HCT116 (cell line): ENCODE results near the gene SLC24A3. TPM values are rescaled to one million over a fixed set of nuclear protein-coding genes. Genes with fewer than 3 reads are reported as not detected.

Source experiments
- ATAC-seq: fragments of 200-7000 bp; cut with Tn5 transposase; 2 replicates; pipeline ENCODE4 v1.9.1; 2020; ENCODE audit warnings: mild to moderate bottlenecking, moderate library complexity
- BruUV-seq: library from RNA; stranded (reverse); fragments of 400-500 nt; replicated peaks from 2 replicates; lab custom pipeline; 2021; lab: Mats Ljungman, UMichigan
- CTCF ChIA-PET: fragments of 300-600 bp; sonication (Branson Sonifier 250); formaldehyde crosslinking; loops from one replicate; lab custom pipeline; 2021; ENCODE audit warnings: antibody characterized with exemption; lab: Charles Lee
- POLR2A ChIA-PET: fragments of 300-600, 350-600 bp; sonication (Branson Sonifier 250); formaldehyde crosslinking; loops from one replicate; lab custom pipeline; 2021; ENCODE audit warnings: antibody characterized with exemption; lab: Charles Lee
- RAD21 ChIA-PET, 2 experiments: fragments of 300-600 bp; sonication (Branson Sonifier 250); formaldehyde crosslinking; loops; one replicate each; lab custom pipeline; 2023; ENCODE audit warnings: low total read pairs in 2 of 2; ENCODE audit not compliant: uncharacterized antibody in 2 of 2, unreplicated experiment in 2 of 2, low non-redundant PET in 1 of 2; lab: Charles Lee
- DNase-seq: peaks from one replicate; pipeline ENCODE4 v3.0.0-alpha.2; 2010; ENCODE audit warnings: low read depth, low spot score
- H2AFZ ChIP-seq: fragments of 200-600 bp; shearing (Covaris generic), sonication (generic); 2 replicates; pipeline ENCODE4 v1.6.1; 2017; ENCODE audit warnings: low read depth, mixed run types, mixed read lengths, antibody characterized with exemption, low read length; ENCODE audit not compliant: poor library complexity, severe bottlenecking
- H3K27ac ChIP-seq: 2 replicates; pipeline ENCODE4 v1.5.1; 2012; ENCODE audit warnings: low read depth, low read length
- H3K27me3 ChIP-seq: fragments of 200-600 bp; sonication (generic); 2 replicates; pipeline ENCODE4 v1.6.1; 2016; ENCODE audit warnings: mixed run types, low read length, mixed read lengths; ENCODE audit not compliant: insufficient read depth
- H3K36me3 ChIP-seq, 2 experiments: fragments of 200-500 bp in 1 of 2; fragments of 200-600 bp in 1 of 2; sonication (Bioruptor generic) in 1 of 2; sonication (generic) in 1 of 2; 2 replicates each; pipeline versions ENCODE4 v1.5.1 to v1.6.1; 2014 to 2016; ENCODE audit warnings: low read length in 2 of 2, inconsistent platforms in 1 of 2, mixed read lengths in 1 of 2, mixed run types in 1 of 2; ENCODE audit not compliant: insufficient read depth in 2 of 2, control insufficient read depth in 1 of 2
- H3K4me1 ChIP-seq, 2 experiments: fragments of 200-600 bp in 1 of 2; sonication (generic) in 1 of 2; 2 replicates each; pipeline versions ENCODE4 v1.5.1 to v1.6.1; 2012 to 2017; ENCODE audit warnings: low read length in 2 of 2, inconsistent platforms in 1 of 2, mild to moderate bottlenecking in 1 of 2, mixed read lengths in 1 of 2, mixed run types in 1 of 2, moderate library complexity in 1 of 2; ENCODE audit not compliant: insufficient read depth in 2 of 2, control insufficient read depth in 1 of 2
- H3K4me2 ChIP-seq: fragments of 200-600 bp; sonication (generic); 2 replicates; pipeline ENCODE4 v1.6.1; 2017; ENCODE audit warnings: mixed run types, low read length, mixed read lengths
- H3K4me3 ChIP-seq, 2 experiments: fragments of 200-600 bp in 1 of 2; sonication (generic) in 1 of 2; replicated peaks in 1 of 2; 2 replicates each; pipeline ENCODE4 v1.5.1; 2011 to 2016; ENCODE audit warnings: low read length in 2 of 2, control low read depth in 1 of 2, low read depth in 1 of 2, mild to moderate bottlenecking in 1 of 2, mixed read lengths in 1 of 2, mixed run types in 1 of 2
- H3K79me2 ChIP-seq: fragments of 200-600 bp; sonication (generic); 2 replicates; pipeline ENCODE4 v1.6.1; 2017; ENCODE audit warnings: mild to moderate bottlenecking, mixed run types, low read length, moderate library complexity, mixed read lengths; ENCODE audit not compliant: insufficient read depth
- H3K9ac ChIP-seq: fragments of 200-600 bp; sonication (generic); 2 replicates; pipeline ENCODE4 v1.6.1; 2016; ENCODE audit warnings: low read length, mixed read lengths
- H3K9me2 ChIP-seq: fragments of 200-600 bp; sonication (generic), shearing (Covaris generic); 2 replicates; pipeline ENCODE4 v1.6.1; 2017; ENCODE audit warnings: mixed run types, mild to moderate bottlenecking, moderate library complexity; ENCODE audit not compliant: insufficient read depth
- H3K9me3 ChIP-seq, 2 experiments: fragments of 200-500 bp in 1 of 2; fragments of 200-600 bp in 1 of 2; sonication (Bioruptor generic) in 1 of 2; sonication (generic) in 1 of 2; 2 replicates each; pipeline ENCODE4 v1.6.1; 2014 to 2017; ENCODE audit warnings: low read length in 2 of 2, mixed read lengths in 2 of 2, inconsistent platforms in 1 of 2, low read depth in 1 of 2, mild to moderate bottlenecking in 1 of 2, mixed run types in 1 of 2, moderate library complexity in 1 of 2; ENCODE audit not compliant: control insufficient read depth in 1 of 2, insufficient read depth in 1 of 2
- H4K20me1 ChIP-seq: fragments of 200-600 bp; sonication (generic), shearing (Covaris generic); 2 replicates; pipeline ENCODE4 v1.6.1; 2017; ENCODE audit warnings: mixed run types, mild to moderate bottlenecking, moderate library complexity; ENCODE audit not compliant: insufficient read depth
- CEBPB ChIP-seq: IDR thresholded peaks from 2 replicates; pipeline ENCODE4 v1.6.1; 2012; ENCODE audit warnings: low read depth
- EGR1 ChIP-seq: IDR thresholded peaks from 2 replicates; pipeline ENCODE4 v1.6.1; 2012; ENCODE audit warnings: low read depth
- ELF1 ChIP-seq: IDR thresholded peaks from 2 replicates; pipeline ENCODE4 v1.6.1; 2012; ENCODE audit warnings: low read depth, borderline replicate concordance
- EZH2 ChIP-seq: fragments of 200-600 bp; sonication (generic); IDR thresholded peaks from 2 replicates; pipeline ENCODE4 v1.6.1; 2017; ENCODE audit warnings: antibody characterized with exemption, mixed run types
- EZH2phosphoT487 ChIP-seq: fragments of 200-600 bp; IDR thresholded peaks from 2 replicates; pipeline ENCODE4 v1.6.1; 2018; ENCODE audit warnings: antibody characterized with exemption, borderline replicate concordance
- POLR2AphosphoS5 ChIP-seq: IDR thresholded peaks from 2 replicates; pipeline ENCODE4 v1.6.1; 2011; ENCODE audit warnings: mild to moderate bottlenecking, low read depth, low read length, moderate library complexity
- SP1 ChIP-seq: IDR thresholded peaks from 2 replicates; pipeline ENCODE4 v1.6.1; 2012; ENCODE audit warnings: low read depth
- TCF7L2 ChIP-seq: IDR thresholded peaks from 2 replicates; pipeline ENCODE4 v1.7.0; 2011; ENCODE audit warnings: borderline replicate concordance, inconsistent platforms; ENCODE audit not compliant: insufficient read depth, insufficient read length; ENCODE audit errors: extremely low read depth
- intact Hi-C: fragments of 100-400 bp; cut with micrococcal nuclease; formaldehyde crosslinking; loops from 2 replicates; pipeline ENCODE4 v1.10.0; 2022
- total RNA-seq: library from RNA; stranded (reverse); gene quantifications from one replicate; pipeline ENCODE4 v1.2.1, GENCODE V29; 2021; ENCODE audit not compliant: unreplicated experiment
- TF ChIP-seq, protein P1 (sequence below), 3 experiments: fragments of 200-600 bp in 1 of 3; sonication (generic) in 1 of 3; IDR thresholded peaks in 2 of 3; conservative IDR thresholded peaks in 1 of 3; 2 replicates each; pipeline ENCODE4 v1.5.1; 2012 to 2017; ENCODE audit warnings: low read depth in 2 of 3, low read length in 2 of 3, antibody characterized with exemption in 1 of 3, borderline replicate concordance in 1 of 3, control low read depth in 1 of 3, mild to moderate bottlenecking in 1 of 3, mixed read lengths in 1 of 3, mixed run types in 1 of 3, moderate library complexity in 1 of 3; ENCODE audit not compliant: insufficient read depth in 1 of 3
- TF ChIP-seq, protein P2 (sequence below): IDR thresholded peaks from 2 replicates; pipeline ENCODE4 v1.6.1; 2012
- TF ChIP-seq, protein P3 (sequence below): IDR thresholded peaks from 2 replicates; pipeline ENCODE4 v1.6.1; 2011; ENCODE audit warnings: mild to moderate bottlenecking, low read length, moderate library complexity; ENCODE audit not compliant: insufficient replicate concordance; ENCODE audit errors: extremely low read depth
- TF ChIP-seq, protein P4 (sequence below): IDR thresholded peaks from 2 replicates; pipeline ENCODE4 v1.6.1; 2012; ENCODE audit warnings: low read depth
- TF ChIP-seq, protein P5 (sequence below): IDR thresholded peaks from 2 replicates; pipeline ENCODE4 v1.6.1; 2012

Gene SLC24A3
- total RNA-seq, 1 experiment from 2014 or later = not detected

DNA sequence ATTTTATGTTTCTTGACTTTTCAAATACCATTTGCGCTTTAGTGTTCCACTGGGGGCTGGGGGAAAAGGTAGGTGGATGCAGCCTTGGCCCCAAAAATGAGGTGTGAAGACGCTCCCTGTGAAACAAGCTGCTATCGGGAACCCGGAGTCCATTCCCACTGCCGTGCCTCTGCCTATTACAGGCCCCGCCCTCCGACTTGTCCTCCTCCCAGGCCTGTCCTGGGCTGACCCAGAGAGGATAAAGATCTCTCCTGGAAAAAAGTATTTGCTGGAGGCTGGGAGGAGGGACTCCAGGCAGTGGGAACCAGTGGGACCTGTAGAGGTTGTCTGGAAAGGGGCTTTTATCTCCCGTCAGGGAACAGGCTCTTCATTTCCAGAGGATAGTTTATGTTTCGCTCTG, 215.0 kb downstream of the SLC24A3 start:
- Histone ChIP-seq H4K20me1 (no peaks in the 10 kb centered on the region), H3K79me2 (no peaks in the 10 kb centered on the region), H3K4me2 (no peak overlapping the region), H3K27me3 (no peaks in the 10 kb centered on the region), H2AFZ (no peak overlapping the region), H3K9ac (no peak overlapping the region), H3K27ac (no peak overlapping the region), H3K9me2 (no peaks in the 10 kb centered on the region), H3K36me3 (no peaks in the 10 kb centered on the region), H3K4me1 (no peaks in the 10 kb centered on the region), H3K4me3 (no peak overlapping the region), H3K9me3 (no peaks in the 10 kb centered on the region; a peak in 1 of 4 replicates)
- POLR2A ChIA-PET = no interaction called here
- ATAC-seq (no peak), DNase-seq (no peak)
- no TSS peak for BruUV-seq
- RAD21 ChIA-PET = no interaction called here
- TF ChIP-seq SP1 (no peak), EGR1 (no peak), TCF7L2 (no peak), ELF1 (no peak), POLR2AphosphoS5 (no peak), EZH2 (no peak), EZH2phosphoT487 (no peak), CEBPB (no peak)
- TF ChIP-seq, protein P1, sequence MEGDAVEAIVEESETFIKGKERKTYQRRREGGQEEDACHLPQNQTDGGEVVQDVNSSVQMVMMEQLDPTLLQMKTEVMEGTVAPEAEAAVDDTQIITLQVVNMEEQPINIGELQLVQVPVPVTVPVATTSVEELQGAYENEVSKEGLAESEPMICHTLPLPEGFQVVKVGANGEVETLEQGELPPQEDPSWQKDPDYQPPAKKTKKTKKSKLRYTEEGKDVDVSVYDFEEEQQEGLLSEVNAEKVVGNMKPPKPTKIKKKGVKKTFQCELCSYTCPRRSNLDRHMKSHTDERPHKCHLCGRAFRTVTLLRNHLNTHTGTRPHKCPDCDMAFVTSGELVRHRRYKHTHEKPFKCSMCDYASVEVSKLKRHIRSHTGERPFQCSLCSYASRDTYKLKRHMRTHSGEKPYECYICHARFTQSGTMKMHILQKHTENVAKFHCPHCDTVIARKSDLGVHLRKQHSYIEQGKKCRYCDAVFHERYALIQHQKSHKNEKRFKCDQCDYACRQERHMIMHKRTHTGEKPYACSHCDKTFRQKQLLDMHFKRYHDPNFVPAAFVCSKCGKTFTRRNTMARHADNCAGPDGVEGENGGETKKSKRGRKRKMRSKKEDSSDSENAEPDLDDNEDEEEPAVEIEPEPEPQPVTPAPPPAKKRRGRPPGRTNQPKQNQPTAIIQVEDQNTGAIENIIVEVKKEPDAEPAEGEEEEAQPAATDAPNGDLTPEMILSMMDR (IDR thresholded peaks at IDR 0.05 in 2 of 3, conservative IDR thresholded peaks at IDR 0.05 in 1 of 3; ENCODE audit: borderline replicate concordance in 1 of 3, insufficient read depth in 1 of 3, low read depth in 2 of 3, low read length in 2 of 3) = no peak
- TF ChIP-seq, protein P2, sequence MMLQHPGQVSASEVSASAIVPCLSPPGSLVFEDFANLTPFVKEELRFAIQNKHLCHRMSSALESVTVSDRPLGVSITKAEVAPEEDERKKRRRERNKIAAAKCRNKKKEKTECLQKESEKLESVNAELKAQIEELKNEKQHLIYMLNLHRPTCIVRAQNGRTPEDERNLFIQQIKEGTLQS = no peak
- TF ChIP-seq, protein P3, sequence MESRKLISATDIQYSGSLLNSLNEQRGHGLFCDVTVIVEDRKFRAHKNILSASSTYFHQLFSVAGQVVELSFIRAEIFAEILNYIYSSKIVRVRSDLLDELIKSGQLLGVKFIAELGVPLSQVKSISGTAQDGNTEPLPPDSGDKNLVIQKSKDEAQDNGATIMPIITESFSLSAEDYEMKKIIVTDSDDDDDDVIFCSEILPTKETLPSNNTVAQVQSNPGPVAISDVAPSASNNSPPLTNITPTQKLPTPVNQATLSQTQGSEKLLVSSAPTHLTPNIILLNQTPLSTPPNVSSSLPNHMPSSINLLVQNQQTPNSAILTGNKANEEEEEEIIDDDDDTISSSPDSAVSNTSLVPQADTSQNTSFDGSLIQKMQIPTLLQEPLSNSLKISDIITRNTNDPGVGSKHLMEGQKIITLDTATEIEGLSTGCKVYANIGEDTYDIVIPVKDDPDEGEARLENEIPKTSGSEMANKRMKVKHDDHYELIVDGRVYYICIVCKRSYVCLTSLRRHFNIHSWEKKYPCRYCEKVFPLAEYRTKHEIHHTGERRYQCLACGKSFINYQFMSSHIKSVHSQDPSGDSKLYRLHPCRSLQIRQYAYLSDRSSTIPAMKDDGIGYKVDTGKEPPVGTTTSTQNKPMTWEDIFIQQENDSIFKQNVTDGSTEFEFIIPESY = no peak
- TF ChIP-seq, protein P4, sequence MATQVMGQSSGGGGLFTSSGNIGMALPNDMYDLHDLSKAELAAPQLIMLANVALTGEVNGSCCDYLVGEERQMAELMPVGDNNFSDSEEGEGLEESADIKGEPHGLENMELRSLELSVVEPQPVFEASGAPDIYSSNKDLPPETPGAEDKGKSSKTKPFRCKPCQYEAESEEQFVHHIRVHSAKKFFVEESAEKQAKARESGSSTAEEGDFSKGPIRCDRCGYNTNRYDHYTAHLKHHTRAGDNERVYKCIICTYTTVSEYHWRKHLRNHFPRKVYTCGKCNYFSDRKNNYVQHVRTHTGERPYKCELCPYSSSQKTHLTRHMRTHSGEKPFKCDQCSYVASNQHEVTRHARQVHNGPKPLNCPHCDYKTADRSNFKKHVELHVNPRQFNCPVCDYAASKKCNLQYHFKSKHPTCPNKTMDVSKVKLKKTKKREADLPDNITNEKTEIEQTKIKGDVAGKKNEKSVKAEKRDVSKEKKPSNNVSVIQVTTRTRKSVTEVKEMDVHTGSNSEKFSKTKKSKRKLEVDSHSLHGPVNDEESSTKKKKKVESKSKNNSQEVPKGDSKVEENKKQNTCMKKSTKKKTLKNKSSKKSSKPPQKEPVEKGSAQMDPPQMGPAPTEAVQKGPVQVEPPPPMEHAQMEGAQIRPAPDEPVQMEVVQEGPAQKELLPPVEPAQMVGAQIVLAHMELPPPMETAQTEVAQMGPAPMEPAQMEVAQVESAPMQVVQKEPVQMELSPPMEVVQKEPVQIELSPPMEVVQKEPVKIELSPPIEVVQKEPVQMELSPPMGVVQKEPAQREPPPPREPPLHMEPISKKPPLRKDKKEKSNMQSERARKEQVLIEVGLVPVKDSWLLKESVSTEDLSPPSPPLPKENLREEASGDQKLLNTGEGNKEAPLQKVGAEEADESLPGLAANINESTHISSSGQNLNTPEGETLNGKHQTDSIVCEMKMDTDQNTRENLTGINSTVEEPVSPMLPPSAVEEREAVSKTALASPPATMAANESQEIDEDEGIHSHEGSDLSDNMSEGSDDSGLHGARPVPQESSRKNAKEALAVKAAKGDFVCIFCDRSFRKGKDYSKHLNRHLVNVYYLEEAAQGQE = no peak
- TF ChIP-seq, protein P5, sequence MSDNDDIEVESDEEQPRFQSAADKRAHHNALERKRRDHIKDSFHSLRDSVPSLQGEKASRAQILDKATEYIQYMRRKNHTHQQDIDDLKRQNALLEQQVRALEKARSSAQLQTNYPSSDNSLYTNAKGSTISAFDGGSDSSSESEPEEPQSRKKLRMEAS = no peak
- CTCF ChIA-PET = no interaction called here
- intact Hi-C loops = no loop called here
